MCF 10A (cell line): ENCODE results near the gene CNNM4. TPM values are rescaled to one million over a fixed set of nuclear protein-coding genes. Genes with fewer than 3 reads are reported as not detected.

Experiments
- BruUV-seq: library from RNA; stranded (reverse); fragments of 400-500 nt; replicated peaks from 2 replicates; lab custom pipeline; 2021; lab: Mats Ljungman, UMichigan
- CTCF ChIA-PET: fragments of 300-600 bp; sonication (Branson Sonifier 250); formaldehyde crosslinking; extraction: SDS; loops from one replicate; lab custom pipeline; 2021; ENCODE audit warnings: antibody characterized with exemption, inconsistent platforms; lab: Yijun Ruan, JAX
- POLR2A ChIA-PET: fragments of 300-600, 350-650 bp; sonication (Branson Sonifier 250); formaldehyde crosslinking; extraction: SDS; loops from one replicate; lab custom pipeline; 2020; ENCODE audit warnings: antibody characterized with exemption, inconsistent platforms; lab: Yijun Ruan, JAX
- DNase-seq: peaks from one replicate; pipeline ENCODE4 v3.0.0-alpha.2; 2018; ENCODE audit not compliant: unreplicated experiment
- H3K27ac Mint-ChIP-seq: one replicate; pipeline ENCODE4 v1.8.0; 2022; ENCODE audit warnings: mild to moderate bottlenecking, low read depth, mixed read lengths; ENCODE audit not compliant: unreplicated experiment
- H3K27me3 Mint-ChIP-seq: one replicate; pipeline ENCODE4 v1.8.0; 2022; ENCODE audit warnings: mixed read lengths; ENCODE audit not compliant: insufficient read depth, unreplicated experiment
- H3K36me3 Mint-ChIP-seq: one replicate; pipeline ENCODE4 v1.8.0; 2022; ENCODE audit warnings: mild to moderate bottlenecking, moderate library complexity, mixed read lengths; ENCODE audit not compliant: insufficient read depth, unreplicated experiment
- H3K4me1 Mint-ChIP-seq: one replicate; pipeline ENCODE4 v1.8.0; 2022; ENCODE audit warnings: mixed read lengths; ENCODE audit not compliant: insufficient read depth, unreplicated experiment
- H3K4me3 Mint-ChIP-seq: one replicate; pipeline ENCODE4 v1.8.0; 2022; ENCODE audit warnings: mild to moderate bottlenecking, moderate library complexity, mixed read lengths; ENCODE audit not compliant: unreplicated experiment
- H3K9me3 Mint-ChIP-seq: one replicate; pipeline ENCODE4 v1.8.0; 2022; ENCODE audit warnings: mixed read lengths; ENCODE audit not compliant: unreplicated experiment
- intact Hi-C: fragments of 100-400 bp; cut with micrococcal nuclease; formaldehyde crosslinking; loops from 2 replicates; pipeline ENCODE4 v1.14.1; 2022
- total RNA-seq: library from RNA; stranded (reverse); gene quantifications from 2 replicates; pipeline ENCODE4 v1.2.3, GENCODE V29; 2022
- TF ChIP-seq, protein P1 (sequence below): fragments of 200-600 bp; IDR thresholded peaks from one replicate; pipeline ENCODE4 v1.8.0; 2022; ENCODE audit warnings: antibody characterized with exemption, mild to moderate bottlenecking; ENCODE audit not compliant: unreplicated experiment

Gene CNNM4
- total RNA-seq, 1 experiment from 2014 or later, result 5.0 TPM

DNA sequence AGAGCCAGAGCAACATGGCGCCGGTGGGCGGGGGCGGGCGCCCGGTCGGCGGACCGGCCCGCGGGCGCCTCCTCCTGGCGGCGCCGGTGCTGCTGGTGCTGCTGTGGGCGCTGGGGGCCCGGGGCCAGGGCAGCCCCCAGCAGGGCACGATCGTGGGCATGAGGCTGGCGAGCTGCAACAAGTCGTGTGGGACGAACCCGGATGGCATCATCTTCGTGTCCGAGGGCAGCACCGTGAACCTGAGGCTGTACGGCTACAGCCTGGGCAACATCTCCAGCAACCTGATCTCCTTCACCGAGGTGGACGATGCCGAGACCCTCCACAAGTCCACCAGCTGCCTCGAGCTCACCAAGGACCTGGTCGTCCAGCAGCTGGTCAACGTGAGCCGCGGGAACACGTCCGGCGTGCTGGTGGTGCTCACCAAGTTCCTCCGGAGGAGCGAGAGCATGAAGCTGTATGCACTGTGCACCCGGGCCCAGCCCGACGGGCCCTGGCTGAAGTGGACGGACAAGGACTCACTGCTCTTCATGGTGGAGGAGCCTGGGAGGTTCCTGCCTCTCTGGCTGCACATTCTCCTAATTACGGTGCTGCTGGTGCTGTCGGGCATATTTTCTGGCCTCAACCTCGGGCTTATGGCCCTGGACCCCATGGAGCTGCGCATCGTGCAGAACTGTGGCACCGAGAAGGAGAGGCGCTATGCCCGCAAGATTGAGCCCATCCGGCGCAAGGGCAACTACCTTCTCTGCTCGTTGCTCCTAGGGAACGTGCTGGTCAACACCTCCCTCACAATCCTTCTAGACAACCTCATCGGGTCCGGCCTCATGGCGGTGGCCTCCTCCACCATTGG is 507 bp downstream of the CNNM4 start:
- intact Hi-C loops, result loop anchor here (1.0 to 2.0 kb wide), 2 partner anchors 20 to 40 kb away; partner anchors contain the start of gene LMAN2L
- Mint-ChIP-seq H3K4me3 (peak overlapping the region; percentile 69), H3K9me3 (no peaks in the 10 kb centered on the region), H3K36me3 (no peaks in the 10 kb centered on the region), H3K27ac (peak overlapping the region; percentile 35), H3K4me1 (peaks cover 22% of the 10 kb centered on the region), H3K27me3 (no peaks in the 10 kb centered on the region)
- no peak for DNase-seq
- ChIA-PET CTCF (interaction anchor here (0.6 to 5.9 kb wide), 29 partner anchors 8 to 360 kb away, joined by 3 to 40 read pairs (median 4); no protein-coding TSS in a partner anchor), POLR2A (interaction anchor here (0.6 to 3.7 kb wide), 10 partner anchors 21 to 430 kb away, joined by 3 to 24 read pairs (median 4); partner anchors contain the start of genes KANSL3, LMAN2L and SEMA4C)
- TF ChIP-seq, protein P1, sequence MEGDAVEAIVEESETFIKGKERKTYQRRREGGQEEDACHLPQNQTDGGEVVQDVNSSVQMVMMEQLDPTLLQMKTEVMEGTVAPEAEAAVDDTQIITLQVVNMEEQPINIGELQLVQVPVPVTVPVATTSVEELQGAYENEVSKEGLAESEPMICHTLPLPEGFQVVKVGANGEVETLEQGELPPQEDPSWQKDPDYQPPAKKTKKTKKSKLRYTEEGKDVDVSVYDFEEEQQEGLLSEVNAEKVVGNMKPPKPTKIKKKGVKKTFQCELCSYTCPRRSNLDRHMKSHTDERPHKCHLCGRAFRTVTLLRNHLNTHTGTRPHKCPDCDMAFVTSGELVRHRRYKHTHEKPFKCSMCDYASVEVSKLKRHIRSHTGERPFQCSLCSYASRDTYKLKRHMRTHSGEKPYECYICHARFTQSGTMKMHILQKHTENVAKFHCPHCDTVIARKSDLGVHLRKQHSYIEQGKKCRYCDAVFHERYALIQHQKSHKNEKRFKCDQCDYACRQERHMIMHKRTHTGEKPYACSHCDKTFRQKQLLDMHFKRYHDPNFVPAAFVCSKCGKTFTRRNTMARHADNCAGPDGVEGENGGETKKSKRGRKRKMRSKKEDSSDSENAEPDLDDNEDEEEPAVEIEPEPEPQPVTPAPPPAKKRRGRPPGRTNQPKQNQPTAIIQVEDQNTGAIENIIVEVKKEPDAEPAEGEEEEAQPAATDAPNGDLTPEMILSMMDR, result peak; percentile 40
- BruUV-seq, result no TSS peak

DNA sequence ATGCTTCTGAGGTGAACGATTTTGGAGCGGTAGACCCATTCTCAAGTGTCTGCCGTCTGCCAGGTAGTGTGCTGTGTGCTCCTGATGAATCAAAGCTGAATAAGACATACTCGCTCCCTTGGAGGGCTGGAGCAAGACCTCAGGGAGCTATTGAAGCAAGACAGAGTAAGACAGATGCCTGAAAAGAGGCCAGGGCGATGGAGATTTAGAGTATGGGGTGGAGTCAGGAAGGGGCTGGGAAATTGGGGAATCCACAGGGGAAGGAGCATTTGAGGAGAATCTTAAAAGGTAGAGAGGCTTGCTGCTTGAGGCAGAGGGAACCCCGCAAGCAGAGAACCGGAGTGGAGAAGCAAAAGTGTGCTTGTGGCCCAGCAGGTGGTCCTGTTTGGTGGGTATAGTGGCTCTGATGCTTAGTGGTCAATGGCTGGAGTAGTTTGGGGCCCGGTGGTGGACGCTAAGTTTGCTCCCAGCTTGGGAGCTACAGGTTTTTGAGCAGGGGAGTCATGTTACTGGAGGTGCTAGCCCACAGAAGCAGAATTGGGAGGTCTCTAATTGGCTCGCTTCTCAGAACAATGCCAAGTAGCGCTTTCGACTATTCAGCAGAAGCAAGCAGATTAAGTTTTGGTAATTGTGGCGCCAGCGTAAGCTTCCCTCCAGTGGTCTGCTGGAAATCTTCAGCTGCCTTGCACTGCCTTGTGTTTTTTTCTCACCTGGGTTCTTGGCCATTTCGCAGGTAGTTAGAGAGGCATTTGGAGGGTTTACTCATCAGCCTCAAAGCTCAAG is 2.0 kb downstream of the CNNM4 start:
- H3K27ac Mint-ChIP-seq, result peak overlapping the region; percentile 40

DNA sequence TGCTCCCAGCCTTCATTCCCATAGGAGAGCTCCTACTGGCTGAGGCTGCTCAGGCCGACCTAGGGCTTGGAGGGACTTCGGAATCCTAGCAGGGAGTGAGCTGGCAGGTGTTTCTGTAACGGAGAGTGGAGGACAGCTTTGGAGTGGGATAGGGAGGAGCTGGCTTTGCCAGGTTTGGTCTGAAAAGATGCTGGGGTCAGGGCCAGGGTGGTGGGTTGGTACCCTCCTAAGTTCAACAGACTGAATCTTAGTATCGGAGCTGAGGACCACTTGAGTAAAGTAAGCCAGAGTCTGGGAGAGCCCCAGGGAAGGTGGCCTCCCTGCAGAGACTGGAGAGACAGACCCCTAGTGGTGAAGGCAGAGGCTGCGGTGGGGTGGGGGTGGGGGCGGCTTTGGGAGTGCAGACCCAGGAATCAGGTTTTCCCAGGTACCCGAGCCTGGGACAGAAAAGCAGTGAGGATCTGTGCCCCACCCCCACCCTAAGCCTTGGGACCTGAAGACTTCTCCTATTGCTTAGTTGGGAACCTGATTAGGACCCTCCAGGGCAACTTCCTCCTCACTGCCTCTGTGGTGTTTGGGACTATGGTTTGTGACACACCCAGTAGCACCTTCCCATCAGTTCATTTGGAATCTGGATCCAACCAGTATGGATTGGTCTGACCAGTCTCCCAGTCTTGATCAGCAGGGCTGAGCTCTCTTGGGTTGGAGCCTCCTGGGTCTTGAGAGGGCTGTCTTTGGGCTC is 3.0 kb downstream of the CNNM4 start:
- TF ChIP-seq, protein P1, result peak; percentile 19
- intact Hi-C loops, result loop anchor here (2.0 kb wide), 1 partner anchor 23 kb away; no protein-coding TSS in a partner anchor
- no peaks in the 10 kb centered on the region for H3K36me3 Mint-ChIP-seq
- H3K27ac Mint-ChIP-seq, result peak overlapping the region; percentile 40
- ChIA-PET CTCF (interaction anchor here (0.5 to 5.9 kb wide), 15 partner anchors 11 to 490 kb away, joined by 3 to 40 read pairs (median 5); no protein-coding TSS in a partner anchor), POLR2A (interaction anchor here (0.7 to 3.7 kb wide), 8 partner anchors 11 to 126 kb away, joined by 3 to 24 read pairs (median 4); partner anchors contain the start of genes ANKRD39 and KANSL3)
- no peaks in the 10 kb centered on the region for H3K27me3 Mint-ChIP-seq
- H3K4me3 Mint-ChIP-seq, result peak overlapping the region; percentile 69
- H3K4me1 Mint-ChIP-seq, result peaks cover 28% of the 10 kb centered on the region
- no TSS peak for BruUV-seq
- DNase-seq, result no peak
- no peaks in the 10 kb centered on the region for H3K9me3 Mint-ChIP-seq

More for the DNA sequence above, 2.0 kb downstream of the CNNM4 start:
- POLR2A ChIA-PET, result interaction anchor here (0.7 to 3.7 kb wide), 12 partner anchors 15 to 770 kb away, joined by 3 to 24 read pairs (median 3); partner anchors contain the start of genes ANKRD39 and KANSL3
- CTCF ChIA-PET, result interaction anchor here (0.6 to 5.9 kb wide), 22 partner anchors 12 to 354 kb away, joined by 3 to 40 read pairs (median 5); no protein-coding TSS in a partner anchor
- BruUV-seq, result no TSS peak
- intact Hi-C loops, result loop anchor here (2.0 kb wide), 1 partner anchor 24 kb away; no protein-coding TSS in a partner anchor
- TF ChIP-seq, protein P1, result no peak
- Mint-ChIP-seq H3K4me3 (peak overlapping the region; percentile 69), H3K36me3 (no peaks in the 10 kb centered on the region), H3K9me3 (no peaks in the 10 kb centered on the region), H3K27me3 (no peaks in the 10 kb centered on the region), H3K4me1 (peaks cover 28% of the 10 kb centered on the region)
- DNase-seq, result no peak
